ENCODE results near the gene INHBA.

INHBA gene

GRCh38 chr7:41702635-41703371, at the start of gene INHBA:
TSS of gene INHBA (minus strand) at chr7:41703090. CDS start at chr7:41700374, 2,716 bp downstream.
- DNase-seq: no peak

- no peak for DNase-seq
These were observed 49.7 kb upstream of the INHBA start for GRCh38 chr7:41752615-41753014.

- DNase-seq: no peak
These were observed 48.0 kb upstream of the INHBA start for GRCh38 chr7:41750661-41751540.

- no peak for DNase-seq
These were observed 45.1 kb upstream of the INHBA start for GRCh38 chr7:41747961-41748360.

- DNase-seq: no peak
These were observed 42.6 kb upstream of the INHBA start for GRCh38 chr7:41745451-41745850.

GRCh38 chr7:41744161-41744560, 41.3 kb upstream of the INHBA start:
- no peak for DNase-seq

GRCh38 chr7:41742401-41743020, 39.6 kb upstream of the INHBA start:
- DNase-seq: no peak

GRCh38 chr7:41738806-41739205, 35.9 kb upstream of the INHBA start:
- no peak for DNase-seq

- DNase-seq: no peak
These were observed 35.4 kb upstream of the INHBA start for GRCh38 chr7:41738336-41738735.

GRCh38 chr7:41735206-41735605, 32.3 kb upstream of the INHBA start:
- no peak for DNase-seq

- DNase-seq: no peak
These were observed 30.0 kb upstream of the INHBA start for GRCh38 chr7:41732843-41733306.

- no peak for DNase-seq
These were observed 29.5 kb upstream of the INHBA start for GRCh38 chr7:41732436-41732785.

- no peak for DNase-seq
These were observed 28.9 kb upstream of the INHBA start for GRCh38 chr7:41731493-41732435.

GRCh38 chr7:41730668-41731067, 27.8 kb upstream of the INHBA start:
- DNase-seq: no peak

- no peak for DNase-seq
These were observed 27.3 kb upstream of the INHBA start for GRCh38 chr7:41730161-41730560.

- no peak for DNase-seq
These were observed 26.2 kb upstream of the INHBA start for GRCh38 chr7:41729059-41729458.

- DNase-seq: no peak
These were observed 22.1 kb upstream of the INHBA start for GRCh38 chr7:41725013-41725412.

GRCh38 chr7:41720886-41721285, 18.0 kb upstream of the INHBA start:
- DNase-seq: no peak

- DNase-seq: no peak
These were observed 17.2 kb upstream of the INHBA start for GRCh38 chr7:41720046-41720445.

GRCh38 chr7:41716691-41717090, 13.8 kb upstream of the INHBA start:
- no peak for DNase-seq

- DNase-seq: no peak
These were observed 12.1 kb upstream of the INHBA start for GRCh38 chr7:41715000-41715399.

GRCh38 chr7:41711283-41712064, 8.6 kb upstream of the INHBA start:
- DNase-seq: peak; percentile 4

Data from NCI-H2171 (cell line).